GM19467 (cell line): Measurements from ENCODE around the gene MAN2C1.
"Not testable (repeated sequence)": the region's sequence is repeated elsewhere in the genome, so short reads cannot be mapped to it uniquely, and the experiment has no call there.

ENCODE experiments used
- ATAC-seq: cut with Tn5 transposase; IDR thresholded peaks from one replicate; pipeline ENCODE4 v1.9.1; 2021; ENCODE audit warnings: mild to moderate bottlenecking, moderate library complexity; ENCODE audit not compliant: unreplicated experiment

MAN2C1 gene

GRCh38 chr15:75347222-75348033 lies 21.0 kb downstream of the MAN2C1 start:
- ATAC-seq: peak; percentile 46

- peak; percentile 13 for ATAC-seq
Observed at GRCh38 chr15:75346796-75347221, 21.6 kb downstream of the MAN2C1 start, which contains the start of gene NEIL1. Gene NEIL1 (plus strand): TSS chr15:75347039. CDS start chr15:75348906, 1,867 bp downstream.

DNA sequence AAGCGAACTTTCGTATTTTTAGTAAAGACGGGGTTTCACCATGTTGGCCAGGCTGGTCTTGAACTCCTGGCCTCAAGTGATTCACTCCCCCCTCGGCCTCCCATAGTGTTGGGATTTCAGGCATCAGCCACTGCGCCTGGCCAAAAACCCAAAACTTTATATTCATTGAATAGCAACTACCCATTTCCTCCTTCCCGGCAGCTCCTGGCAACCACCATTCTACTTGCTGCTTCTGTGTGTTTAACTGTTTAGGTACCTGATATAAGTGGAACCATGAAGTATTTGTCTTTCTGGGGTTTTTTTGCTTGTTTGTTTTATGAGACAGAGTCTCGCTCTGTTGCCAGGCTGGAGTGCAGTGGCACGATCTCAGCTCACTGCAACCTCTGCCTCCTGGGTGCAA lies 24.5 kb downstream of the MAN2C1 start:
- not testable (repeated sequence) for ATAC-seq

- no peak for ATAC-seq
Observed at GRCh38 chr15:75342221-75342620, 26.2 kb downstream of the MAN2C1 start.

GRCh38 chr15:75339531-75340240 lies 28.7 kb downstream of the MAN2C1 start:
- ATAC-seq: no peak

- no peak for ATAC-seq
Observed at GRCh38 chr15:75338661-75339240, 29.7 kb downstream of the MAN2C1 start.

DNA sequence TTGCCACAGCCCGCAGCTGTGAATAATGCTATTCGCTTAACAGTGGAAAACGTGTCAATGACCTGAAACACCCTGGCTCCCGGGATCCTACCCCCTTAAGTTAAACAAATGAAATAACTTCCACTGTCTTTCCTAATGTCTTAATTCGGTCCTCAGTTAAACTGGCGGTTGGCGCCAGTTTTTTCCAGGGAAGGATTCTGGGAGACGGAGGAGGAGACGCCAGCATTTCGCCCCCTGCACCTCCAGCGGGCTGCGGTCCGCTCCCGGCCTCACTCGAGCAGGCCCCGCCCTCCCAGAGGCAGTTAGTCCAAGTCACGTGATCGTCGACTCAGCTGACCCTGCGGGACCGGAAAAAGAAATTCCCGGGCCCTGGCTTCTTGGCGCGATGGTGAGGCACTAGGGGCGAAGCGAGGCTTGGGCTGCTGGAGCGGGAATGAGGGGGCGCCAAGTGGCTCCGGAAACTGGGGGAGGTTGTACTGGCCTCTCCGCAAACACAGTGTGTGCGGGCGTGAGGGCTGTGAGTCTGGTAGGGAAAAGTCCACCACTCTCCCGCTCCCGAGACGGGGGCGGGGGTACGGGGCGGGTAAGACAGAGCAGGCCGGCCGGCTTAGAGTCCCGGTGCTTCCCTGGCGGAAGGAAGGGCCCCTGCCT lies 32.6 kb downstream of the MAN2C1 start, which contains the start of gene COMMD4:
TSS of gene COMMD4 (plus strand) at position 359 of the 651 bp plus-strand sequence. CDS start at position 386, 27 bp downstream.
- ATAC-seq: no peak

GRCh38 chr15:75335313-75335704 lies 33.1 kb downstream of the MAN2C1 start:
- ATAC-seq: no peak

GRCh38 chr15:75333654-75334419 lies 34.6 kb downstream of the MAN2C1 start:
- ATAC-seq: not testable (repeated sequence)

DNA sequence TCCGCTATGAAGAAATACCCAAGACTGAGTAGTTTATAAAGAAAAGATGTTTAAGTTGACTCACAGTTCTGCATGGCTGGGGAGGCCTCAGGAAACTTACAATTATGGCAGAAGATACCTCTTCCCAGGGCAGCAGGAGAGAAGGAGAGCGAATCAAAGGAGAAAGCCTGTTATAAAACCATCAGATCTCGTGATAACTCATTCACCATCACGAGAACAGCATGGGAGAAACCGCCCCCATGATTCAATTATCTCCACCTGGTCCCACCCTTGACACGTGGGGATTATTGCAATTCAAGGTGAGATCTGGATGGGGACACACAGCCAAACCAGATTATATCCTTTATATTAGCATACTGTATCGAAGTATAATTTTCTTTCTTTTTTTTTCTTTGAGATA lies 36.3 kb downstream of the MAN2C1 start:
- not testable (repeated sequence) for ATAC-seq

GRCh38 chr15:75329571-75329970 lies 38.8 kb downstream of the MAN2C1 start:
- no peak for ATAC-seq

DNA sequence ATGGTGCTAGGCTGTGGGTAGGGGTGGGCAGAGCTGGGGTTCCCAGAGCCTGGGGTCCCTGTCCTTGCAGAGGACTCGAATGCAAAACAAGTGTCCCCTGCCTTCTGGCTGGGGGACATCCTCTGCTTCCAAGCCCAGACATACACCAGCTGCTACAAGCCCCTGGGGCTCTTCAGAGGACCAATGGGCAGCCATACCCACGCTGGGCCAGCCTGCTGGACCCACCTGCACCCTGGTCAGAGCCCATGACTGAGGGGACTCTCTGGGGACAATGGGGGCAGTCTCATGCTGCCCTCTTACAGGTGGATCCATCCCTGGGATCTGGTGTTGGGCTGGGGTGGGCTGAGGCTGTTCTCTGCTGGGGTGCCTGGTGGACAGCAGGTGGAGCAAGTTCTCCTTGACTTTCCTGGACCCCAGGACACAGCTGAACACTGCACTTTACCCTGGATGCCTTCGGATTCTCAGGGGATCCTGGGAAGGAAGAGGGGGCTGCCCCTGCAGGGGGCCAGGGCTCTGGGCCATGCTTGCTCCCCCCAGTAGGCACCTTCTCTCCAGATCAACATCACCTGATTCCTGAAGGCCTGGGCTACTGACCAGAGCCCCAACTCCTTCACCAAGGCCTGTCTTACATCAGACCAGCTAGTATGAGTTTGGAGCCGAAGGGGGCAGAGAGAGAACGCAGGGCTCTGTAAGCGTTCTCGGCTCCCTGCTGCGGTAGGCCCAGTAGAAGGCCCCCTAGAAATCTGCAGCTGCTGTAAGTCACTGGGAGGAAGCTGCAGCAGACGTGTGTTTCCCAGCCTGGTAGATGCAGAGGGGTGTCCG lies 39.7 kb downstream of the MAN2C1 start:
- no peak for ATAC-seq

- ATAC-seq: no peak
Observed at GRCh38 chr15:75327491-75327890, 40.9 kb downstream of the MAN2C1 start.

DNA sequence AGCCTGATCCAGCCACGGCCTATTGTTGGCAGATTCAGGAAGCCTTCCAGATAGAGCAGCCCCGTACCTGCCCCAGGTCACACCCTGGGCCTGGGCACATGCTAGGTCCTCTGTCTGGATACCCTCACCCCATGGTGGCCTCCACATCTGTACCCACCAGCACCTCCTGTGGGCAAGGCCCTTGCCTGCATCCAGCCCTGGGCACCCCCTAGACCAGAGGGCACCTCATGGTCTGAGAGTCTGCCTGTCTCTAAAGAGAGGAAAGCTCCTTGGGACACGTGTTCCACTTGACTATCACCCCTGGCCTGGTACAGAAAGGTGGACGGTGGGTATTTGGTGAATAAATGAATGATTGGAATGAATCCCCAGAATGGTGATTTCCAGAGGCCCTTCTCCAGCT lies 41.4 kb downstream of the MAN2C1 start:
- no peak for ATAC-seq

- no peak for ATAC-seq
Observed at GRCh38 chr15:75325922-75326321, 42.5 kb downstream of the MAN2C1 start.

DNA sequence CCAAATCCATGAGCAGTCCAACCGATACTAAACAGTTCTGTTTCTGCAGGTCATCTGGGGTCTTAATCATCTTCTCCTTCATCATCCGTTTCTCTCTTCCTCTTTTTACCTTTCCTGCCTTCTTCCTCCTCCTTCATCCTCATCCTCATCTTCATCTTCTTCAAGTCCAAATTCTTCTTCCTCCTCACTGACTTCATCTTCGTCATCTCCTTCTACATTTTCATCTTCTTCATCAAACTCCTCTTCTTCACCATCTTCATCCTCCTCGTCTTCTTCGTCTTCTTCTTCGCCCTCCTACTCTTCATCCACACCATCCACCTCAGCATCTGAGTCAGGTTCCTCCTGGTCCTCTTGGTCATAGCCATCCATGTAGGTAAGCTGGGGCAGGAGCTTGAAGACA lies 46.7 kb downstream of the MAN2C1 start:
- ATAC-seq: no peak

- not testable (repeated sequence) for ATAC-seq
Observed at GRCh38 chr15:75319231-75319897, 49.0 kb downstream of the MAN2C1 start.

- no peak for ATAC-seq
Observed at GRCh38 chr15:75314552-75315290, 53.7 kb downstream of the MAN2C1 start.
